ENCODE measurements around the gene KCNG1.

KCNG1 gene

GRCh38 chr20:51013577-51014330, 9.2 kb downstream of the KCNG1 start:
- peak in 2 of 58 donors; percentile 11 to 27 for DNase-seq

GRCh38 chr20:51012357-51012756, 10.6 kb downstream of the KCNG1 start:
- DNase-seq: no peak

GRCh38 chr20:51011479-51011878, 11.4 kb downstream of the KCNG1 start:
- no peak for DNase-seq

- no peak for DNase-seq
These were observed 12.0 kb downstream of the KCNG1 start for GRCh38 chr20:51010932-51011331.

GRCh38 chr20:51010043-51010365, 12.9 kb downstream of the KCNG1 start:
- no peak for DNase-seq

- DNase-seq: no peak
These were observed 13.4 kb downstream of the KCNG1 start for GRCh38 chr20:51009303-51010042.

- no peak for DNase-seq
These were observed 14.2 kb downstream of the KCNG1 start for GRCh38 chr20:51008718-51009117.

GRCh38 chr20:51005214-51005613, 17.7 kb downstream of the KCNG1 start:
- DNase-seq: no peak

- DNase-seq: no peak
These were observed 18.1 kb downstream of the KCNG1 start for GRCh38 chr20:51004781-51005180.

- no peak for DNase-seq
These were observed 18.6 kb downstream of the KCNG1 start for GRCh38 chr20:51004305-51004727.

- DNase-seq: no peak
These were observed 19.2 kb downstream of the KCNG1 start for GRCh38 chr20:51003753-51004152.

- no peak for DNase-seq
These were observed 20.3 kb downstream of the KCNG1 start for GRCh38 chr20:51002633-51003032.

- DNase-seq: no peak
These were observed 21.3 kb downstream of the KCNG1 start for GRCh38 chr20:51001430-51002265.

GRCh38 chr20:50999355-50999754, 23.6 kb downstream of the KCNG1 start:
- no peak for DNase-seq

- DNase-seq: no peak
These were observed 25.7 kb downstream of the KCNG1 start for GRCh38 chr20:50996901-50997865.

GRCh38 chr20:50995506-50995905, 27.4 kb downstream of the KCNG1 start:
- no peak for DNase-seq

GRCh38 chr20:50993876-50994275, 29.0 kb downstream of the KCNG1 start:
- DNase-seq: peak in 3 of 58 donors; percentile 15 to 36 (median 18)

GRCh38 chr20:50992733-50993457, 30.0 kb downstream of the KCNG1 start:
- DNase-seq: peak in 2 of 58 donors; percentile 6 to 18

- DNase-seq: no peak
These were observed 30.6 kb downstream of the KCNG1 start for GRCh38 chr20:50992336-50992732.

GRCh38 chr20:50991076-50991475, 31.8 kb downstream of the KCNG1 start:
- DNase-seq: no peak

All from anterior cingulate cortex (tissue), 58 donors.